Right atrium auricular region (tissue), 2 donors: ENCODE data around the gene GOLGA2. TPM values are rescaled to one million over a fixed set of nuclear protein-coding genes. Genes with fewer than 3 reads are reported as not detected.

Experiments used
- DNase-seq: peaks from one replicate; pipeline ENCODE4 v3.0.0-alpha.2; 2019; ENCODE audit warnings: low spot score
- H3K27ac ChIP-seq, 2 donors: fragments of 200-600 bp; sonication (generic); 1 replicate in 1 of 2; 2 replicates in 1 of 2; pipeline ENCODE4 v1.5.1; 2016 to 2019
- H3K27me3 ChIP-seq, 2 donors: fragments of 200-600 bp; sonication (generic); one replicate each; pipeline versions ENCODE4 v1.5.1 to v1.6.0; 2017 to 2019
- H3K36me3 ChIP-seq: fragments of 200-600 bp; sonication (generic); one replicate; pipeline ENCODE4 v1.5.1; 2016
- H3K4me1 ChIP-seq, 2 donors: fragments of 200-600 bp; sonication (generic); one replicate each; pipeline versions ENCODE4 v1.5.1 to v1.6.0; 2017 to 2019
- H3K4me3 ChIP-seq, 2 donors: fragments of 200-600 bp; sonication (generic); 1 replicate in 1 of 2; 2 replicates in 1 of 2; pipeline ENCODE4 v1.5.1; 2017 to 2019; ENCODE audit warnings: mild to moderate bottlenecking in 1 of 2, moderate library complexity in 1 of 2
- H3K9me3 ChIP-seq, 2 donors: fragments of 200-600 bp; sonication (generic); one replicate each; pipeline ENCODE4 v1.5.1; 2019
- CTCF ChIP-seq, 2 donors: fragments of 200-600 bp; sonication (generic); IDR thresholded peaks; one replicate each; pipeline ENCODE4 v1.5.1; 2019; ENCODE audit warnings: antibody characterized with exemption in 2 of 2
- total RNA-seq, 2 donors: library from RNA; depleted of rRNA; stranded (reverse); fragments of >200 nt; gene quantifications; one replicate each; pipeline ENCODE4 v1.1.0, GENCODE V29; 2016

GOLGA2 gene
- total RNA-seq, 2 donors from 2014 or later, result 83.3 to 91.6 TPM

GRCh38 chr9:128260340-128260739 lies 15.5 kb downstream of the GOLGA2 start:
- H3K9me3 ChIP-seq, result no peaks in the 10 kb centered on the region
- no peaks in the 10 kb centered on the region for H3K4me1 ChIP-seq
- no peak overlapping the region for H3K4me3 ChIP-seq
- TF ChIP-seq CTCF (IDR thresholded peaks at IDR 0.05), result no peak
- H3K27me3 ChIP-seq, result no peaks in the 10 kb centered on the region
- DNase-seq, result no peak
- no peak overlapping the region for H3K27ac ChIP-seq
- peaks cover 85% of the 10 kb centered on the region for H3K36me3 ChIP-seq

GRCh38 chr9:128259156-128259555 lies 16.7 kb downstream of the GOLGA2 start:
- TF ChIP-seq CTCF (IDR thresholded peaks at IDR 0.05), result no peak
- H3K27ac ChIP-seq, result no peak overlapping the region
- no peaks in the 10 kb centered on the region for H3K27me3 ChIP-seq
- H3K4me3 ChIP-seq, result no peak overlapping the region
- no peak for DNase-seq
- no peaks in the 10 kb centered on the region for H3K4me1 ChIP-seq
- H3K36me3 ChIP-seq, result peaks cover 73% of the 10 kb centered on the region
- H3K9me3 ChIP-seq, result no peaks in the 10 kb centered on the region

- H3K4me3 ChIP-seq, result no peak overlapping the region
- H3K27me3 ChIP-seq, result no peaks in the 10 kb centered on the region
- H3K36me3 ChIP-seq, result peaks cover 68% of the 10 kb centered on the region
- no peak for DNase-seq
- no peak overlapping the region for H3K27ac ChIP-seq
- H3K9me3 ChIP-seq, result no peaks in the 10 kb centered on the region
- no peak for TF ChIP-seq CTCF (IDR thresholded peaks at IDR 0.05)
- H3K4me1 ChIP-seq, result no peaks in the 10 kb centered on the region
Observed at GRCh38 chr9:128258326-128258725, 17.5 kb downstream of the GOLGA2 start.

GRCh38 chr9:128257907-128258306 lies 17.9 kb downstream of the GOLGA2 start:
- Histone ChIP-seq H3K4me3 (no peak overlapping the region), H3K4me1 (no peaks in the 10 kb centered on the region), H3K9me3 (no peaks in the 10 kb centered on the region), H3K27ac (no peak overlapping the region), H3K36me3 (peaks cover 63% of the 10 kb centered on the region), H3K27me3 (no peaks in the 10 kb centered on the region)
- no peak for DNase-seq
- TF ChIP-seq CTCF (IDR thresholded peaks at IDR 0.05), result no peak

- no peak for DNase-seq
- Histone ChIP-seq H3K4me3 (no peak overlapping the region), H3K4me1 (no peaks in the 10 kb centered on the region), H3K36me3 (peaks cover 57% of the 10 kb centered on the region), H3K9me3 (no peaks in the 10 kb centered on the region), H3K27me3 (no peaks in the 10 kb centered on the region), H3K27ac (no peak overlapping the region)
- TF ChIP-seq CTCF (IDR thresholded peaks at IDR 0.05), result no peak
Observed at GRCh38 chr9:128257086-128257825, 18.6 kb downstream of the GOLGA2 start.
